CD4-positive, CD25-positive, alpha-beta regulatory T cell (primary cell): ENCODE data around the gene NACC2. TPM values are rescaled to one million over a fixed set of nuclear protein-coding genes. Genes with fewer than 3 reads are reported as not detected.

ENCODE experiments used
- ATAC-seq, 2 donors: fragments of 150-1000 bp; cut with Tn5 transposase; one replicate each; pipeline ENCODE4 v1.10.0; 2021; ENCODE audit warnings: low read depth in 2 of 2, moderate number of reproducible peaks in 2 of 2, moderate library complexity in 1 of 2
- DNase-seq, 3 donors: peaks; one replicate each; pipeline versions ENCODE4 v3.0.0 to v3.0.0-alpha.2; 2012 to 2022; ENCODE audit warnings: mixed read lengths in 1 of 3
- H3K27ac ChIP-seq: one replicate; pipeline ENCODE4 v1.7.0; 2013; ENCODE audit warnings: mild to moderate bottlenecking, low read length; ENCODE audit not compliant: insufficient read depth, poor library complexity, severe bottlenecking
- H3K27me3 ChIP-seq: one replicate; pipeline ENCODE4 v1.7.0; 2013; ENCODE audit warnings: low read length; ENCODE audit not compliant: control insufficient read depth, insufficient read depth
- H3K36me3 ChIP-seq: one replicate; pipeline ENCODE4 v1.7.0; 2013; ENCODE audit warnings: mild to moderate bottlenecking, low read length, moderate library complexity; ENCODE audit not compliant: control insufficient read depth, insufficient read depth
- H3K4me1 ChIP-seq: 2 replicates; pipeline ENCODE4 v1.7.0; 2013; ENCODE audit warnings: mild to moderate bottlenecking, low read length; ENCODE audit not compliant: insufficient read depth, control insufficient read depth, poor library complexity, severe bottlenecking
- H3K4me3 ChIP-seq: one replicate; pipeline ENCODE4 v1.7.0; 2013; ENCODE audit warnings: low read depth, mild to moderate bottlenecking, low read length, moderate library complexity
- H3K9me3 ChIP-seq, 2 experiments: 1 replicate in 1 of 2; 2 replicates in 1 of 2; pipeline ENCODE4 v1.7.0; 2013; ENCODE audit warnings: low read length in 2 of 2, mild to moderate bottlenecking in 1 of 2, moderate library complexity in 1 of 2; ENCODE audit not compliant: control insufficient read depth in 2 of 2
- H3K27ac Mint-ChIP-seq, 3 donors: one replicate each; pipeline ENCODE4 v1.8.0; 2020 to 2022; ENCODE audit warnings: mild to moderate bottlenecking in 3 of 3, mixed read lengths in 3 of 3, moderate library complexity in 2 of 3
- H3K27me3 Mint-ChIP-seq: one replicate; pipeline ENCODE4 v1.8.0; 2022; ENCODE audit warnings: mild to moderate bottlenecking, mixed read lengths
- H3K36me3 Mint-ChIP-seq: one replicate; pipeline ENCODE4 v1.8.0; 2020; ENCODE audit warnings: mixed read lengths
- H3K4me1 Mint-ChIP-seq, 4 donors: one replicate each; pipeline ENCODE4 v1.8.0; 2020 to 2022; ENCODE audit warnings: mixed read lengths in 4 of 4, mild to moderate bottlenecking in 1 of 4
- H3K4me3 Mint-ChIP-seq, 4 donors: one replicate each; pipeline ENCODE4 v1.8.0; 2020 to 2022; ENCODE audit warnings: mild to moderate bottlenecking in 4 of 4, mixed read lengths in 4 of 4, moderate library complexity in 3 of 4
- H3K9me3 Mint-ChIP-seq, 7 donors: one replicate each; pipeline ENCODE4 v1.8.0; 2020 to 2022; ENCODE audit warnings: mixed read lengths in 7 of 7, mild to moderate bottlenecking in 3 of 7, moderate library complexity in 2 of 7
- polyA plus RNA-seq, 4 donors: library from polyadenylated mRNA; unstranded; fragments of 300-500 nt; fragmentation: Illumina TruSeq; gene quantifications; one replicate each; pipeline ENCODE4 v1.2.3, GENCODE V29; 2021
- total RNA-seq: library from RNA; stranded (reverse); gene quantifications from one replicate; pipeline ENCODE4 v1.2.3, GENCODE V29; 2022

NACC2 gene
- total and polyA plus RNA-seq, 5 donors from 2014 or later = 0.76 to 4.8 (median 1.0) TPM

- Mint-ChIP-seq H3K4me3 (peak overlapping the region; percentile 28 to 88 (median 46)), H3K27ac (no peak overlapping the region), H3K36me3 (peaks cover 8% of the 10 kb centered on the region), H3K27me3 (peaks cover 16% of the 10 kb centered on the region), H3K9me3 (no peaks in the 10 kb centered on the region), H3K4me1 (peaks cover 5 to 41% (median 18%) of the 10 kb centered on the region in 4 donors)
- Histone ChIP-seq H3K27me3 (no peaks in the 10 kb centered on the region), H3K9me3 (no peaks in the 10 kb centered on the region), H3K36me3 (peaks cover 11% of the 10 kb centered on the region), H3K27ac (no peak overlapping the region), H3K4me3 (no peak overlapping the region), H3K4me1 (peaks cover 17% of the 10 kb centered on the region)
- ATAC-seq (no peak), DNase-seq (no peak)
Observed at GRCh38 chr9:135958485-135958884, 136.6 kb downstream of the NACC2 start.

GRCh38 chr9:135957431-135957830 lies 137.7 kb downstream of the NACC2 start:
- peaks cover 17% of the 10 kb centered on the region for H3K4me1 ChIP-seq
- Mint-ChIP-seq H3K9me3 (no peaks in the 10 kb centered on the region), H3K4me3 (no peak overlapping the region), H3K27me3 (peaks cover 11% of the 10 kb centered on the region), H3K27ac (no peak overlapping the region), H3K36me3 (peaks cover 11% of the 10 kb centered on the region), H3K4me1 (peaks cover 5 to 38% (median 17%) of the 10 kb centered on the region in 4 donors)
- DNase-seq (no peak), ATAC-seq (no peak)
- no peak overlapping the region for H3K4me3 ChIP-seq
- H3K27ac ChIP-seq = no peak overlapping the region
- no peaks in the 10 kb centered on the region for H3K9me3 ChIP-seq
- no peaks in the 10 kb centered on the region for H3K27me3 ChIP-seq
- H3K36me3 ChIP-seq = peaks cover 18% of the 10 kb centered on the region

- H3K4me3 ChIP-seq = no peak overlapping the region
- H3K4me1 Mint-ChIP-seq = peaks cover 5 to 32% (median 16%) of the 10 kb centered on the region in 4 donors
- peaks cover 25% of the 10 kb centered on the region for H3K36me3 ChIP-seq
- H3K4me3 Mint-ChIP-seq = no peak overlapping the region
- no peaks in the 10 kb centered on the region for H3K27me3 ChIP-seq
- H3K36me3 Mint-ChIP-seq = peaks cover 14% of the 10 kb centered on the region
- no peak overlapping the region for H3K27ac Mint-ChIP-seq
- no peak overlapping the region for H3K27ac ChIP-seq
- DNase-seq (no peak), ATAC-seq (no peak)
- no peaks in the 10 kb centered on the region for H3K9me3 ChIP-seq
- peaks cover 5% of the 10 kb centered on the region for H3K27me3 Mint-ChIP-seq
- H3K4me1 ChIP-seq = peaks cover 14% of the 10 kb centered on the region
- no peaks in the 10 kb centered on the region for H3K9me3 Mint-ChIP-seq
Observed at GRCh38 chr9:135956802-135957174, 138.3 kb downstream of the NACC2 start.

Other genes with a start within 250 kb of the NACC2 start
- gene CAMSAP1, start 187.7 kb downstream of the NACC2 start, total RNA-seq = 31.6 TPM
- gene CAMSAP1, start 187.7 kb downstream of the NACC2 start, polyA plus RNA-seq = 1 to 10 TPM in 3 of 4 donors, under 1 TPM in 1; 0.67 to 2.2 (median 1.8) TPM
- gene UBAC1, start 133.9 kb downstream of the NACC2 start, total RNA-seq = 23.8 TPM
- 10 to 100 TPM; 17.8 to 27.7 (median 23.4) TPM for gene UBAC1, start 133.9 kb downstream of the NACC2 start, polyA plus RNA-seq
- 21.5 TPM for gene TMEM250, start 23.6 kb upstream of the NACC2 start, total RNA-seq
- gene TMEM250, start 23.6 kb upstream of the NACC2 start, polyA plus RNA-seq = 10 to 100 TPM; 44.7 to 55.6 (median 45.7) TPM
- not detected for gene LHX3, start 109.8 kb upstream of the NACC2 start, total RNA-seq
- not detected for gene LHX3, start 109.8 kb upstream of the NACC2 start, polyA plus RNA-seq
- gene QSOX2, start 150.5 kb upstream of the NACC2 start, total RNA-seq = 16.6 TPM
- under 1 TPM; 0.33 to 0.63 (median 0.41) TPM for gene QSOX2, start 150.5 kb upstream of the NACC2 start, polyA plus RNA-seq
- not detected for gene CCDC187, start 208.8 kb upstream of the NACC2 start, total RNA-seq
- not detected for gene CCDC187, start 208.8 kb upstream of the NACC2 start, polyA plus RNA-seq
- gene GPSM1, start 232.2 kb upstream of the NACC2 start, total RNA-seq = 12.3 TPM
- 1 to 10 TPM in 3 of 4 donors, under 1 TPM in 1; 0.59 to 1.9 (median 1.2) TPM for gene GPSM1, start 232.2 kb upstream of the NACC2 start, polyA plus RNA-seq